Endothelial cell of umbilical vein (primary cell): Measurements from ENCODE around the gene ZFYVE9. TPM values are rescaled to one million over a fixed set of nuclear protein-coding genes. Genes with fewer than 3 reads are reported as not detected.
"Not testable (repeated sequence)": the region's sequence is repeated elsewhere in the genome, so short reads cannot be mapped to it uniquely, and the experiment has no call there.

ENCODE experiments used
- BruUV-seq: library from RNA; stranded (reverse); fragments of 400-500 nt; replicated peaks from 2 replicates; lab custom pipeline; 2021; lab: Mats Ljungman, UMichigan
- CTCF ChIA-PET: fragments of 300-600, 350-600 bp; sonication (Branson Sonifier 250); formaldehyde crosslinking; loops from one replicate; lab custom pipeline; 2021; ENCODE audit warnings: antibody characterized with exemption, inconsistent platforms; lab: Charles Lee
- POLR2A ChIA-PET: fragments of 300-600, 350-600 bp; sonication (Branson Sonifier 250); formaldehyde crosslinking; loops from one replicate; lab custom pipeline; 2021; ENCODE audit warnings: antibody characterized with exemption, inconsistent platforms; lab: Charles Lee
- DNase-seq: peaks from one replicate; pipeline ENCODE4 v3.0.0-alpha.2; 2011; ENCODE audit warnings: low read depth, low spot score
- FAIRE-seq: peaks from 2 replicates; lab custom pipeline; 2011; peaks lifted over from hg19 to GRCh38; lab: Jason Lieb, UNC
- H2AFZ ChIP-seq: 2 replicates; pipeline ENCODE4 v1.6.0; 2012; ENCODE audit warnings: low read depth, low read length, control low read depth, inconsistent platforms
- H3K27ac ChIP-seq: 2 replicates; pipeline ENCODE4 v1.5.1; 2011; ENCODE audit warnings: low read depth, mild to moderate bottlenecking, control low read depth, low read length, moderate library complexity; ENCODE audit not compliant: insufficient read depth
- H3K27me3 ChIP-seq, 2 experiments: 2 replicates each; pipeline versions ENCODE4 v1.6.0 to v1.6.1; 2011; ENCODE audit warnings: low read length in 2 of 2, mixed read lengths in 1 of 2; ENCODE audit not compliant: control insufficient read depth in 2 of 2, insufficient read depth in 2 of 2
- H3K36me3 ChIP-seq, 2 experiments: 2 replicates in 1 of 2; 3 replicates in 1 of 2; pipeline ENCODE4 v1.5.1; 2011; ENCODE audit warnings: low read length in 2 of 2, mild to moderate bottlenecking in 1 of 2, moderate library complexity in 1 of 2; ENCODE audit not compliant: control insufficient read depth in 2 of 2, insufficient read depth in 2 of 2; ENCODE audit errors: extremely low read depth in 1 of 2
- H3K4me1 ChIP-seq: 3 replicates; pipeline ENCODE4 v1.5.1; 2011; ENCODE audit warnings: mild to moderate bottlenecking, low read length; ENCODE audit not compliant: control insufficient read depth, insufficient read depth; ENCODE audit errors: extremely low read depth
- H3K4me2 ChIP-seq: 2 replicates; pipeline ENCODE4 v1.6.1; 2011; ENCODE audit warnings: low read length, control low read depth, mixed read lengths; ENCODE audit not compliant: insufficient read depth
- H3K4me3 ChIP-seq, 3 experiments: fragments of 200-600 bp in 1 of 3; sonication (generic), shearing (Covaris generic) in 1 of 3; replicated peaks in 1 of 3; 2 replicates each; pipeline ENCODE4 v1.5.1; 2011 to 2016; ENCODE audit warnings: control low read depth in 3 of 3, low read length in 3 of 3, mild to moderate bottlenecking in 2 of 3, inconsistent platforms in 1 of 3, low read depth in 1 of 3, moderate library complexity in 1 of 3; ENCODE audit not compliant: insufficient read depth in 1 of 3
- H3K79me2 ChIP-seq: 2 replicates; pipeline ENCODE4 v1.6.0; 2012; ENCODE audit warnings: low read length, inconsistent platforms; ENCODE audit not compliant: control insufficient read depth, insufficient read depth
- H3K9ac ChIP-seq: replicated peaks from 2 replicates; pipeline ENCODE3; 2011; ENCODE audit warnings: low read length, control low read depth; ENCODE audit not compliant: insufficient read depth; ENCODE audit errors: extremely low read depth
- H3K9me1 ChIP-seq: replicated peaks from 3 replicates; pipeline ENCODE4 v1.6.0; 2011; ENCODE audit warnings: mild to moderate bottlenecking, low read length; ENCODE audit not compliant: control insufficient read depth, insufficient read depth; ENCODE audit errors: extremely low read depth
- H3K9me3 ChIP-seq: replicated peaks from 2 replicates; pipeline ENCODE4 v1.5.1; 2012; ENCODE audit warnings: low read length, inconsistent platforms; ENCODE audit not compliant: control insufficient read depth, insufficient read depth
- H4K20me1 ChIP-seq: replicated peaks from 2 replicates; pipeline ENCODE3; 2011; ENCODE audit warnings: mild to moderate bottlenecking, low read length; ENCODE audit not compliant: control insufficient read depth, insufficient read depth; ENCODE audit errors: extremely low read depth
- CTCF ChIP-seq, 2 donors: IDR thresholded peaks; 1 replicate in 1 of 2; 2 replicates in 1 of 2; pipeline ENCODE4 v1.5.1; 2011; ENCODE audit warnings: low read length in 2 of 2, mild to moderate bottlenecking in 2 of 2, moderate library complexity in 2 of 2, control low read depth in 1 of 2, inconsistent platforms in 1 of 2, low read depth in 1 of 2; ENCODE audit not compliant: insufficient read depth in 1 of 2; ENCODE audit errors: extremely low read depth in 1 of 2
- EZH2 ChIP-seq: IDR thresholded peaks from 2 replicates; pipeline ENCODE4 v1.6.1; 2012; ENCODE audit warnings: borderline replicate concordance, low read depth, mild to moderate bottlenecking, moderate library complexity, low read length, inconsistent platforms; ENCODE audit not compliant: severe bottlenecking
- FOS ChIP-seq: IDR thresholded peaks from 2 replicates; pipeline ENCODE4 v1.6.1; 2011; ENCODE audit warnings: mild to moderate bottlenecking, low read length, moderate library complexity, borderline replicate concordance; ENCODE audit not compliant: insufficient read depth
- GATA2 ChIP-seq: IDR thresholded peaks from 2 replicates; pipeline ENCODE4 v1.7.0; 2011; ENCODE audit warnings: low read depth, mild to moderate bottlenecking, moderate library complexity, mixed read lengths, low read length; ENCODE audit not compliant: insufficient read length, insufficient read depth
- JUN ChIP-seq: IDR thresholded peaks from 2 replicates; pipeline ENCODE4 v1.6.1; 2011; ENCODE audit warnings: borderline replicate concordance, low read depth; ENCODE audit not compliant: insufficient read length, insufficient read depth
- MAX ChIP-seq: IDR thresholded peaks from 2 replicates; pipeline ENCODE4 v1.6.1; 2011; ENCODE audit not compliant: insufficient read depth, insufficient read length
- MYC ChIP-seq: IDR thresholded peaks from one replicate; pipeline ENCODE4 v1.6.1; 2011; ENCODE audit warnings: mild to moderate bottlenecking, low read depth, low read length
- POLR2A ChIP-seq: IDR thresholded peaks from 2 replicates; pipeline ENCODE4 v1.6.1; 2012; ENCODE audit warnings: low read depth, mild to moderate bottlenecking, control low read depth, low read length
- POLR2AphosphoS5 ChIP-seq: IDR thresholded peaks from 2 replicates; pipeline ENCODE4 v1.6.1; 2012; ENCODE audit warnings: low read depth, mild to moderate bottlenecking, control low read depth, low read length, moderate library complexity; ENCODE audit not compliant: insufficient read depth
- dilution Hi-C: fragments of 300-500 bp; cut with MboI; formaldehyde crosslinking; loops from one replicate; pipeline ENCODE4 v1.15.0; 2019; ENCODE audit warnings: low sequenced_read_pairs; ENCODE audit not compliant: extremely low pct_ligation_motif_present
- intact Hi-C: fragments of 100-400 bp; cut with micrococcal nuclease; formaldehyde crosslinking; loops from one replicate; pipeline ENCODE4 v1.10.0; 2022
- polyA plus RNA-seq, 4 experiments: library from polyadenylated mRNA; depleted of rRNA in 3 of 4; stranded (reverse) in 3 of 4; unstranded in 1 of 4; fragments of >200 nt; gene quantifications; 2 replicates each; pipeline versions ENCODE4 v1.2.1 to v1.2.3, GENCODE V29; 2011 to 2012; ENCODE audit warnings: missing spikeins in 1 of 4
- total RNA-seq: library from RNA; stranded (reverse); gene quantifications from 2 replicates; pipeline ENCODE4 v1.2.3, GENCODE V29; 2021

The ZFYVE9 gene
- total and polyA plus RNA-seq, 2 donors (not counting 3 experiments of a cell fraction or from before 2014, with no cell fraction given): 4.1 to 16.8 TPM

- no peak overlapping the region for H3K4me3 ChIP-seq
- DNase-seq (no peak), FAIRE-seq (no peak)
- H3K9ac ChIP-seq: no peak overlapping the region
- CTCF ChIA-PET: interaction anchor here (0.7 to 1.8 kb wide), 4 partner anchors 10 to 183 kb away, joined by 3 to 6 read pairs (median 4); no protein-coding TSS in a partner anchor
- POLR2A ChIA-PET: no interaction called here
- dilution Hi-C loops: no loop called here
- no peaks in the 10 kb centered on the region for H3K79me2 ChIP-seq
- intact Hi-C loops: no loop called here
- TF ChIP-seq MYC (no peak), MAX (no peak), EZH2 (no peak), CTCF (IDR thresholded peaks at IDR 0.05; ENCODE audit: extremely low read depth in 1 of 2, insufficient read depth in 1 of 2, low read depth in 1 of 2, low read length in 2 of 2) (no peak), FOS (no peak), GATA2 (no peak), JUN (no peak), POLR2AphosphoS5 (no peak), POLR2A (no peak)
- H3K9me1 ChIP-seq: no peaks in the 10 kb centered on the region
- no peaks in the 10 kb centered on the region for H3K9me3 ChIP-seq
- H3K27me3 ChIP-seq: no peaks in the 10 kb centered on the region
- BruUV-seq: no TSS peak
- no peak overlapping the region for H2AFZ ChIP-seq
- H3K4me2 ChIP-seq: no peak overlapping the region
- H3K4me1 ChIP-seq: no peaks in the 10 kb centered on the region
- H3K27ac ChIP-seq: no peak overlapping the region
- H3K36me3 ChIP-seq: no peaks in the 10 kb centered on the region
- H4K20me1 ChIP-seq: no peaks in the 10 kb centered on the region
Observed at GRCh38 chr1:52204696-52205095, 62.8 kb downstream of the ZFYVE9 start.

GRCh38 chr1:52206686-52207085 is 64.8 kb downstream of the ZFYVE9 start:
- H3K9ac ChIP-seq, POLR2A ChIA-PET, H2AFZ ChIP-seq, H3K9me3 ChIP-seq, BruUV-seq, H3K9me1 ChIP-seq, DNase-seq, H3K27ac ChIP-seq, FAIRE-seq, dilution Hi-C loops, H3K4me3 ChIP-seq, H3K4me1 ChIP-seq, intact Hi-C loops, H3K36me3 ChIP-seq, H4K20me1 ChIP-seq, H3K79me2 ChIP-seq, H3K27me3 ChIP-seq, H3K4me2 ChIP-seq: not testable (repeated sequence)
- CTCF ChIA-PET: interaction anchor here (1.0 kb wide), 2 partner anchors 16 to 23 kb away, joined by 4 read pairs; no protein-coding TSS in a partner anchor
